ENCODE measurements around the gene SPTB.

Gene SPTB

DNA sequence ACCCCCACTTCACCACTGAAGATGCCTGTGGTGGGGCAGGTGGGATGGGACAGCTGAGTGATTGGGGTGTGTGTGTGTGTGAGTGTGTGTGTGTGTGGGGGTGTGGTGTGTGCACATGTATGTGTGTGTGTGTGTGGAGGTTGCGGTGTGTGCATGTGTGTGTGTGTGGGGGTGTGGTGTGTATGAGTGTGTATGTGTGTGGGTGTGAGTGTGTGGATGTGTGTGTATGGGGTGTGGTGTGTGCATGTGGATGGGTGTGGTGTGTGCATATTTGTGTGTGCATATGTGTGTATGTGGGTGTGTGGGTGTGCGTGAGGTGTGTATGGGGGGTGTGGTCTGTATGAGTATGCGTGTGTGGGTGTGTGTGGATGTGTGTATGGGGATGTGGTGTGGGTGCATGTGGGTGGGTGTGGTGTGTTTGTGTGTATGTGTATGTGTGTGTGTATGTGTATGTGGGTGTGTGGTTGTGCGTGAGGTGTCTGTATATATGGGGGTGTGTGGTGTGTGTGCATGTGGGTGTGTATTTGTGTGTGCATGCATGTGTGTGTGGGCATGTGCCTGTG lies 113.9 kb downstream of the SPTB start:
- no peak for DNase-seq (ENCODE audit: low read depth)

DNA sequence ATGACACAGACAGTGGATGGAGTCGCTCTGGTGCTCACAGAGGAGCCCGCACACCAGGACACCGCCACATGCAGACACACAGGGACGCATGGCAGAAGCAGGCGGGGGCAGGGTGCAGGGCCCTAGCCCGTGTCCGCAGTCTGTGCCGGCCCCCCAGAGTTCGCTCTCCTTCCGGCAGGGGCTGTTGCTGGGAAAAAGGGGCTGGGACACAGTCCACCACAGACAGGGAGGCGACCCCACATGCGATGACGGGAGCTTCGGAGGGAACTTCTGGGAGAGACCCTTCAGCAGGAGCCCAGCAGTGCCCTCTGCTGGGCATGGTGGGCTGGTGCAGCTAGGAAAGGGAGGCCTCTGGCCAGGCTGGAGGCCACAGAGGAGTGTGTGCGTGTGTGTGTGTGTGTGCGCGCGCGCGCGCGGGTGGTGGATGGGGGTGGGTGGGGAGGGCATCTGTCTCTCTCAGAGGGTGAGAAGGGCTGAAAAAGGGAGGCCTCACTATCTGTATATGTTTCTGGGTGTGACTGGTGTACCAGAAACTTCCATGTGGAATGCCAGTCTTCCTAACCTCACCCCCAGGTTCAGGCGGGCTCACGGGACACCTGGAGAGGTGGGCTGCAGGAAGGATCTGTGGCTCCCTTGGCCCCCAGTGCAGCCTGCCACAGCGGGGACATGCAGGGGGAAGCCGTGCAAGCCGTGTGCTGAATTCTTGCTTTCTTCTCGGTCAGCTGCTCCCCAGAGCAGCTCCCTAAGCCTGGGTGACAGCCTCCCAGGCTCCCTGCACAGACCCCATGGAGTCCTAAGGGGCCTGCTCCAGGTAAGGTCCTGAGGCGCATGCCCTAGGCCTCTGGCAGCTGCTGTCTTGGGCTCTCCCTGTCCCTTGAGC lies 114.8 kb downstream of the SPTB start:
- DNase-seq (ENCODE audit: low read depth) = peak; percentile 22

DNA sequence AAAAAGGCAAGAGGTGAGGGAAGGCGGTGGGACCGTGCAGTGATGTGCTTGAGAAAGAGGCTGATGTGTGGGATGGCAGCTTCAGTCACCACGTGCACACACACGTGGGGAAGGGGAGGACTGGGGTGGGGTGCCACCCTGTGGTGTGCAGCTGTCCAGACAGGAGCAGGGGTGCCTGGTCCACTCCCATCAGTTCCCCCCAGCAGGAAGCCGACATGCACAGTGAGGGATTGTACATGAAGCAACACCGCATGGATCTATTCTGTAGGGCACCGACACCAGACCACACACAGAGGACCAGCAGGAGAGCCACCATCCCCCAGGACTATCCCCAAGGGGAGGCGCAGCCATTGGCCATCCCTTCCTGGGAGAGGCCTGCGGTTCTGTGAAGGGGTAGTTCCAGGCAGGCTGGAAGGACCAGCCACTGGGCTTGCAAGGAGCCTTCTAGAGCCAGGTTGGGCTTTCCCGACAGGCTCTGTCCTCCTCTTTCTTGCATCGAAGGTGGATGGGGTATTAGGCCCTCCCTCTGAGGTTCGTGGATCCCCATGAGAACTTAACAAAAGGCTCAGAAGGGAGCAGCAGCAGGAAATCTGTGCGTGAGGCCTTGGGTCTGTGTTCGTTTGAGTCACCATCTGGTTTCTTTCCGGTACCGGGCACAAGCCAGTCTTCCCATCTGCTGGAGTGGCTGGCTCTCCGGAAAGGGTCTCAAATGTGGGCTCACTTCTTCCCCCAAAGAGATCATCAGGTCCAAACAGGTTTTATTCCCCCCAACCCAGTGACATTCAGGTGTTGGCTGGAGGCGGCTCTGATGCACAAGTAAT lies 115.7 kb downstream of the SPTB start:
- no peak for DNase-seq (ENCODE audit: low read depth)

DNA sequence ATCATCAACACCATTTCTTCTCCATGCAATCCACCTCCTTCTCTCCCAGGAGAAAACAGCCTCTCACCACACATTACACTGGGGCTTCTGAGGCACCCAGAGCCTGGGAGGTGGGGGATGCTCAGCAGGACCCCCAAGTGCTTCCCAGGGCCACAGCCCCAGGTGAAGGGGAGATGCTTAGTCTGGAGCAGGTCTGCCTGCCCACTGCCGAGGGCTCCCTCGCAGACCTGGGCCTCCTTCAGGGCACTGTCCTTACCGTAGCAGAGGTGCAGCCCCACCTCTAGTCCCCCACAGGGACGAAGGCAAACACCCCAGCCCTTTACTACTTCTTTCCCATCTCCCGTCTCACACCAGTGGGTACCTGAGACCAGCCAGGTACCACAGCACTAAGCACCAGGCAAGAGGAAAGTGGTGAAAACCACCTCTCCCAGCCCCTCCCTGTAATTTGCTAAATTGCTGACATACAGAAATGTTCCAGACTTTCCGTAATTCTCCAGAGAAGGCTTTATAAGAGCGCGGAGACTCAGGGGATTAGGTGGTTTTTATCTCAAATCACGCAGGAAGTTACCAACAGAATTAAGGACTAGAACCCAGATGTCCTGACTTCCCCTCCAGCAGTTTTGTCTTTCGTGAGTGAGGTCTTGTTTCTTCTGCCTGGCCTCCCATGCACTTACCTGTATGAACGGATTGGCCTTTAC lies 116.5 kb downstream of the SPTB start:
- no peak for DNase-seq (ENCODE audit: low read depth)

DNA sequence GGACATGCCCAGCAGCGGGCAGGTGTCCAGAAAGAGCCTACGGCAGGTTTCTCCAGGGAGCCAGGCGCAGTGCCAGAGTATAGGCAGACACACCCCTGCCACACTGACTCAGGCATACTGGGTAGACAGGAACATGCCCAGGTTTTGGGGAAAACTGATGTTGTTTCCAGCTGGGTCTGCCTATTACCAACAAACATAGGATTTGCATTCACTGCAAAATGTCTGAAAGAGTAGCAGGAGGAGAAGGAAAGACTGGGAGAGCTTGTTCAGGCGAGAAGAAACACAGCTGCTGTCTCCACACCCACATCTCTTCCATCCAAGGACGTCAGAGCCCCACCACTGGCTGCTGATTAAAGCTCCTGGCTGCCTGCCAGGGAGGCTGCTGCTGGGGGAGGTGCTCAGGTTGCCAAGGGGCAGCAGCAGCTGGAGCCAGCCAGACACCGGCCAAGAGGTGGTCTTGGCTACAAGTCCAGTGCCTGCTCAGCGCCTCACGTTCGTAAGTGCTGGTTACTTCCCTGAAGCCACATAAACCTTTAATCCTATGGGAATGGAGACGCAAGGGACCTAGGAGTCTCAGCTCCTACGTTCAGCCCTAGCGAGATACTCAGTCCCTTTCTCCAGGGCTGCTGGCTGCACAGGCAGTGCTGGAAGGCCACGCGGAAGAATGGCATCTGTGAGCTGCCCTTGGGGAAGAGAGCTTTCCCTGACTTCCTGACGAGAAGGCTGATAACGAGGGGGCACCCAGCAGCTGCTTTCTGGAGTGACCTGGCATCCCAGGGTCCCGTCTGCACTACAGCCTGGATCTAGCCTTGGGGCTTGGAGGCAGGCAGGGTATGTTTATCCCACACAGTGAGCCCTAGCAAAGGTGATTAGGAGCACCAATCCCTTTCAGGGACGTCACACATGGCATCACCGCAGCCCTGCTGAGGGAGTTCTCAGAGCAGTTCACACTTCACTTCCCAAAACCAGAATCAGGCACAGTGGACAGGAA lies 117.4 kb downstream of the SPTB start:
- DNase-seq (ENCODE audit: low read depth) = no peak

DNA sequence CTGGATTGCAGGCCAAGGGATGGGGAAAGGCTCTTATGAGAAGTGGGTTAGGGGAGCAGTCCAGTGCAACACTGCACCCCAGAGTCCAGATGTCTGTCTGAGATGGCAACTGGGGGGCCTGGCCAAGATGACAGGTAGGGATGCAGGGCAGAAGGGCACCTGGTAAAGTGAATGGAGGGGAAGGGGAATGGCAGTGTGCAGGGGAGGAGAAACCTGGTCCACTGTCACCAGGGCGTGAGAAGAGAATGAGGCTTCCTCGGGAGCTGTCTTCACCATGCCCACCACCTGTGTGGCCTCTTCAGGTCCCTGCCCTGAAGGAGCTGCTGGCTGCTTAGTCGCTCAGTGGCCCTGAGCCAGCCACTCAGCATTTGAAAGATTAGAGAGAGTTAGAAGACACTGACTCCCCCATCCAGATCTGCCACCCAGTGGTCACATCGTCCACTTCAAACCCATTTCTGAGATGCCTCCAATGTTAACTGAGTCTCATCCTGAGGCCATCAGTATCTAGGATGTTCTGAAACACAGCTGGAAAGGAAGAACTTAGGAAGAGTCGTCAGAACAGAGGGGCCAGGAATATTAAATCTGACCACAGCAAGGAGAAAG lies 118.2 kb downstream of the SPTB start:
- DNase-seq (ENCODE audit: low read depth) = no peak

DNA sequence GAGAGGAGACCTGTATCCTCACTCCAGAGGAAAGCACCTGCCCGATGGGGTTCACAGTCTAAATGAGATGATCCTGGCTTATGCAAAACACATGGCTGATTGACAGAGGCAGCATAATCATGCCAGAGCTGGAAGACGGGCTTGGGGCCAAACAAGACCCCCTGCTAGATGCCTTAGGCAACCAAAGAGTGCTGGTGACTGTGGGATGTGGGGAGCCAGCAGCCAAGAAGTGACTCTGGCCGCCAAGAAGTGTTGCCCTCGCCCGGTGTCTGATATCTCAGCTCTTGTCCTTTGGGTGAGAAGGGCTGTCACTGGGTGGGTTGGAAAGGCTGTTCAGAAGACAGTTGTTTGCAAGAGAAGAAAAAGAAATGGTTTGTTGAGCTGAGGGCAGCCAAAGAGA lies 118.8 kb downstream of the SPTB start:
- DNase-seq (ENCODE audit: low read depth) = no peak

DNA sequence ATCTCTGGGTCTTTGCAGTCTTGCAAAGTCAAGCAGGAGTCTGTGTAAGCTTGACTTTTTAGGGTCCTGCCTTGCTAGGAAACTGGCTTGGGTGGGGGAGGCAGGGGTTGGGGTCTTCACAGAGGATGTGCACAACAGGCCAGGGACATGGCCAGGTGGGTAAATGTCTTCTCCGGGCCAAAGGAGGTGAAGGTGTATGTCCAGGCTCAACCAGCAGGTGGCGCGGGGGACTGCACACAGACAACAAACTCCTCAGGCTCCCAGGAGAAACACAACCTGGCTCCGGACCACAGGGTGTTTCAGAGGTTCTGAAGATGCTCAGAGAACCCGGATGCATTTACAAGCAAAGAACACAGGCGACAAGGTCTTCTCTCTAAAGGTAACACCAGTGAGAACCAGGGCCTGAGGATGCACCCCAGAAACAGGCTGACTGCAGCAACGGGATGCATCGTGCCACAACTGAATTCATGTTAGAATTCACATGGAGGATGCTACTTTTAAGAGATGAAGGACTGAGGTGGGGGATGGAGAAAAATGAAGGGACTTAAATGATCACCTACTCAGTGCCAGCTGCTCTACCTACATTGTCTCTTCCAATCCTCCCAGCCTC lies 119.5 kb downstream of the SPTB start:
- peak; percentile 26 for DNase-seq (ENCODE audit: low read depth)

DNA sequence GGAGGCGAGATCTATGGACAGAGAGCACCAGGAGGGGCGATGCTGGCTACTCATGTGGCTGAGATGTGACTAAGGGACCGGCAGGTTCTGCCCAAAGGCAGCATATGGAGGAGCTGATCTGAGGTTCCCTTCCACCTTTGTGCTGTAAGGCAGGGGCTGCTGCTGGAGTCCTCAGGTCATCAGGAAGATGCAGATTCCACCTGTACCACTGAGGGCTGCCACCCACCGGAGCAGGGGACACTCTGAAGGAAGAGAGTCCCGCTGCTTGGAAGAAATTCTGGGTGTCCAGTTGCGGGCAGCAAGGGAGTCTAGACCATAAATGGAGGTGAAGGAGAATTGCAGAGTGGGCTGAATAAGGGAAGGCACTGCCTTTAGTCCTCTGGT lies 120.2 kb downstream of the SPTB start:
- no peak for DNase-seq (ENCODE audit: low read depth)

DNA sequence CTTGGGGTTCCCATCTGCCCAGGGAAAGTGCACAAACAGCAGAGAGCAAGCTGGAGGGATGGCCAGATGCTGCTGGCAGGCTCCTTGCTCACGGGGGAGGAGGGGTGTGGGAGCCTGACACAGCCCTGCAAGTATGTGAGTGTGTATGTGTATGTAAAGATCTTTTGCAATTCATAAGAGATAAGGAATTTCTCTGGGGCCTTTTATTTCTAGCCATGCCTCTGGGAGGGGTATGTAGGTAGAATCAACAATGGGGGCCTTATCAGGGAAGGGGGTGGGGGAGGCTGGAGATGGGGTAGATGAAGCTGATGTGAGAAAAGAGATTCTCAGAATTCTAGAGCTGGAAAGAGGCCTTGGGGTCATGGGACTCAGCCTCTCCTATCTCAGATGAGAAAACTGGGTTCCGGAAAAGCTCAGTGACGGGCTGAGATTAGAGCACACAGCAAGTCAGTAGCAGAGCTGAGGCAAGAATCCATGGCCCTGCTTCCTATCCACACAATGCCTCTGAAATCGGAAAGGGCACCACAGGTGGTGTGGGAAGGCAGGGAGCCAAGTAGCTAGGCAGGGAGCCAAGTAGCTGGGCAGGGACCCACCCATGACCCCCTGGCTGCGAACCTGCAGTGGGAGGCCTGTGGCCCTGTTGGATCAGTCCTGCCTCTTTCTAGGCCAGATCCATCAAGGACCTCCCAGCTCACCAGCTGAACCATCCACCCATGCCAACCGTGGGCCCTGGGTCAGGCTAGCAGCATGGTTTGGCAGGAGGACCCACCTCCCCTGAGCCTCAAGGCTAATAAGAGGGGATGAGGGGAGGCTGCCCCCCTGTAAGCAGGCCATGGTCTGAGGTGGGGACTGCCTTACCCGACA lies 120.8 kb downstream of the SPTB start:
- no peak for DNase-seq (ENCODE audit: low read depth)

DNA sequence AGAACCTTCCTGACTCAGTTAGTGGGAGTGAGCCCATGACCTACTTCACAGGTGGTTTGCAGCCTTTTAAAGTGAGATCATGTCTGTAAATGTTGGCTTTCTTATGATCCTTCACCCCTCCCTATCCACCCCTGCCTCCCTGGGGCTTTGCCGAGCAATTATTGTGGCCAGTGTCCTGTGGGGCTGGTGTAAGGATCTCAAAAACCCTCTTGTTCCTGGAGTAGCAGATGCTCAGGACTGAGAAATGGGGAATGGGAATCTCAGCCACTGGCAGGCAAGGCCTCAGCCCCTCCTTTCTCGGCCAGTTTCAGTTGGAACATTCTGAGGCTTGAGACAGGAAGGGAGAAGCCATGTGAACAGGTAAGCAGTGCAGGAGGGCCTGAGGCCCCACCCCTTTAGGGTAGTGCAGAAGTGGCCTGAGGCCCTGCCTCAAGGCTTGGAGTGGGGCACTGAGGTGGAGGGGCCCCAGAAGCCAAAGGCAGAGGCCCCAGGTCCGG lies 121.6 kb downstream of the SPTB start:
- no peak for DNase-seq (ENCODE audit: low read depth)

DNA sequence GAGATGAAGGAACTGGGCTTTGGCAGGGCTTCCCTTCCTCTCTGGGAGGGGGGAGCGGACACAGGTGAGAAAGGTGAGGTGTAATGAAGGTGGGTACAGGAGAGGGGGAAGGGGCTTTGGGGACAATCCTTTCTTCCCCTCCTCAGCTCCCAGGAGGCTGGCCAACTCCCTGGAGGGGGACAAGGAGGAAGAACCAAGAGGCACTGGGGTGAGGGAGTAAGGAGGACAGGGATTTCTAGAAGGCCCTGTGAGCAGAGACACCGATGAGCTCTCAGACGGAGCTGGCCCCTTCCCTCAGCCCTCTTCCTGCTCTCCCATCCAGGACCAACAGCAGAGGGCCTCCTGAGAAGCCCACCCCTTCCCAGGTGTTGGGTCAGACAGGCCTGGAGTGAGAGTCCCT lies 122.1 kb downstream of the SPTB start:
- no peak for DNase-seq (ENCODE audit: low read depth)

DNA sequence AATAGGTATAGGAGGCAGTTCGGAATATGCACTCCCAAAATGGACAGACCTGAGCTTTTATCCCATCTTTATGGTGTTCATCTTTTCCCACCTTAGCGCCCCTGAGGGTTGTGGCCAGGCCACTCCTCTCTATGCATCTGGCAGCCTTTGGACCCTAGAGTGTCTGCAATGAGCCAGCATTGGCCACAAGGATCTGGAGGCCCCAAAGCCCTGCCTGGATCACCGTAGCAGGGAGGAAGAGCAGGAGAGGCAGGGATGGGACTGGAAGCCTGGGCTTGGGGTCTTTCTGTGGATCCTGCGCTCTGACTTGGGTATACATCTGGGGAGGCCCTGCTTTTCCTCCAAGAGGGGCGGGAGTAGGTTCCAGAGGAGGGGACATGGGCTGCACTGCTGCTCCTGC lies 123.0 kb downstream of the SPTB start:
- DNase-seq (ENCODE audit: low read depth) = no peak

DNA sequence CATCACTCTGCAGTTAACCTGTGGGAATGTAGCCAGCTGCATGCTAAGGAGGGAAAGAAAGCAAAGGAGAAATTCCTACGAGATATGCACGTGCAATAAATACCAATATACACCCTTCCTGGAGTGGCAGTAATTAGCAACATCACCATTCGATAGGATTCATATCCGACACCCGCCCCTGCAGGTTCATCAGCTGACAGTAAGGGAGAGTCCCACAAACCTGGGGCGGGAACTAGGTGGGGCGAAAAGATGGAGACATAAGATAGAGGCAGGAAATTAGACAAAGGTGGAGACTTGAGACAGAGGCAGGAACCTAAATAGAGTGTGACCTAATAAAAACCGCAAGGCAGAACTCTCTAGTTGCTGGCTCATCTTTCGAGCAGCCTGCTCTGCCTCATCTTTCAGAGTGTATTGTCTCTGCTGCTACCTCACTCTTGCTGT lies 123.9 kb downstream of the SPTB start:
- DNase-seq (ENCODE audit: low read depth) = no peak

DNA sequence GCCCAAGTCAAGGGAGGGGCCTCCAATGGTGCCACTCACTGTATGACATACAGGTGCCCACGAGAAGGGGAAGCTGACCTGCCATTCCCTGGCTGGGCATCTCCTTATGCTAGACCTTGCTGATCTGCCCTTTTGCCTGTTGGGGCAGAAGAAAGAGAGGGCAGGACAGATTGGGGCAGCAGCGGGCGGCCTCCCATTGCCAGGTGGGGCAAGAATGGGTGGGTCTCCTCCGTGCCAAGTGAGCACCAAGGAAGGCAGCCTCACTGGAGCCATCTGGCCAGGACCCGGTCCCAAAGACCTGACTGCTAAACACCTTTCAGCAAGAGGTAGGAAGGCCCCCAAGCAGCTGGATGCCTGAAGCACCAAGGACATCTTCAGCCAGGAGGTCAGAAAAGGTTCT lies 125.0 kb downstream of the SPTB start:
- DNase-seq (ENCODE audit: low read depth) = no peak

DNA sequence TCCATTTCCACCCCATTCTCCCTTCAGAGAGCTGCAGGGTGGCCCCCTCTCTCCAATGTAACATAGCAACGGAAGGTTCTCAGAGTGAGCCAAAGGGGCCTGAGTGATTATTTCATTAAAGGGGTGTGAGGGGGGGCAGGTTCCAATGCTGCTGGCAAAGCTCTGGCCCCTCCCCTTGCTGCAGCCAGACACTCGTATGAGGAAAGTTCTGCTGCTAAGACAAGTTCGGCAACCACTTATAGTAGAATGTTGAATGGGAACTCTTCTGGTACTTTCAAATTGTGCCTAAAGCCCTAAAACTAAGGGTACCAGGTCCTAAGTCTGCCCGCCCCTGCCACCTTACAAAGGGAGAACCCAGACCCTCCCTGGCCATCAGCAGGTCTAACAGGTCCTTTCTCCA lies 125.7 kb downstream of the SPTB start:
- DNase-seq (ENCODE audit: low read depth) = no peak

DNA sequence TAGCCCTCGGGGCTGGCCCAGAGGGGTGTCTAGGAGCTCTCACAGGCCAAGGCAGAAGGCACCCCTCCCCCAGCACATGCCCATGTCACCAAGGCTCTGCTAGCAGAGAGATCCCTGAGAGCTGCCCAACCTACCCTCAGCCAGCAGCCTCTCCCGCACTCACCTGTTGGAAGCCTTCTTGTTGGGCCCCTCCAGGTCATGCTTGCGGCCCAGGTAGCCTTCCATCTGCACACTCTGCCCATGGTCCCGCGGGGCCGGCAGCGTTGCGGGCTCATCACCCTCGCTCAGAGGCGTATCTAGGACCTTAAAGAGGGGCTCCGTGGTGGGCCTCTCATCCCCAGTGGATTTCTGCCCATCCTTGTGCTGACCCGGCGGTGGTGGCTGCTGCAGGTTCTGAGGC lies 126.3 kb downstream of the SPTB start:
- no peak for DNase-seq (ENCODE audit: low read depth)

DNA sequence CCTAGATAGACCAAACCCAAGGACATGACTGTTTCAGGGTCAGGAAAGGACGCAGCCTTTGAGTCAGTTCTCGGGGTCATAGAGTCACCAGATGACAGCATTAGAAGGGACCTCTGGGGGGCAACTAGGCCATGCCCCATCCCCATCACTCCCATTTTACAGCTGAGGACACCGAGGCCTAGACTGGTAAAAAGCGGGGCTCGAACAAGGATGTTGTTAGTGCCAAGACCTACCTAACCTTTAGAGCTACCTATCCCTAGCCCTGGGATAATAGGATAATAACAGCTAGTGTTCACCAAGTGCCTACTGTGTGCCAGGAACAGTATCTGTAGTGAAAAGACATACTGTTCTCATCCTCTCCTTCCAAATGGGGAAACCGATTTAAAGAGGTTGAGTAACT lies 126.8 kb downstream of the SPTB start:
- no peak for DNase-seq (ENCODE audit: low read depth)
